HG03095 (cell line): Measurements from ENCODE around the gene TIMM17B.

ENCODE experiments used
- ATAC-seq: cut with Tn5 transposase; IDR thresholded peaks from one replicate; pipeline ENCODE4 v1.9.1; 2021; ENCODE audit warnings: moderate library complexity; ENCODE audit not compliant: unreplicated experiment

TIMM17B gene

GRCh38 chrX:48897625-48898306 is at the start of gene TIMM17B, which contains the start of gene PQBP1:
Gene TIMM17B, minus strand, starts transcription at chrX:48897768. Its CDS starts 19 bp downstream, at chrX:48897749.
Gene PQBP1, plus strand, starts transcription at chrX:48897930. Its CDS starts 580 bp downstream, at chrX:48898510.
- peak; percentile 90 for ATAC-seq

GRCh38 chrX:48945517-48946348 is 48.2 kb upstream of the TIMM17B start:
- ATAC-seq, result no peak

- no peak for ATAC-seq
Measured at GRCh38 chrX:48942895-48943294, 45.3 kb upstream of the TIMM17B start.

- ATAC-seq, result no peak
Measured at GRCh38 chrX:48940404-48940955, 42.9 kb upstream of the TIMM17B start.

GRCh38 chrX:48939524-48940228 is 42.1 kb upstream of the TIMM17B start:
- no peak for ATAC-seq

- ATAC-seq, result peak; percentile 47
Measured at GRCh38 chrX:48938721-48939425, 41.3 kb upstream of the TIMM17B start.

GRCh38 chrX:48937054-48937907 is 39.7 kb upstream of the TIMM17B start:
- ATAC-seq, result peak; percentile 62

GRCh38 chrX:48936429-48937053 is 39.0 kb upstream of the TIMM17B start:
- peak; percentile 0 for ATAC-seq

- no peak for ATAC-seq
Measured at GRCh38 chrX:48935301-48935670, 37.7 kb upstream of the TIMM17B start.

- no peak for ATAC-seq
Measured at GRCh38 chrX:48934581-48935300, 37.2 kb upstream of the TIMM17B start.

GRCh38 chrX:48933757-48934156 is 36.2 kb upstream of the TIMM17B start:
- no peak for ATAC-seq

- no peak for ATAC-seq
Measured at GRCh38 chrX:48927736-48928382, 30.3 kb upstream of the TIMM17B start.

- ATAC-seq, result no peak
Measured at GRCh38 chrX:48927123-48927522, 29.6 kb upstream of the TIMM17B start.

- no peak for ATAC-seq
Measured at GRCh38 chrX:48924270-48924669, 26.7 kb upstream of the TIMM17B start.

- no peak for ATAC-seq
Measured at GRCh38 chrX:48923771-48924170, 26.2 kb upstream of the TIMM17B start.

- no peak for ATAC-seq
Measured at GRCh38 chrX:48920718-48921104, 23.1 kb upstream of the TIMM17B start.

GRCh38 chrX:48919947-48920717 is 22.6 kb upstream of the TIMM17B start:
- no peak for ATAC-seq
